Testis (tissue), 2 donors: ENCODE results near the gene GRK5.

ENCODE experiments used
- POLR2A ChIP-seq: fragments of 450-650 bp; IDR thresholded peaks from one replicate; pipeline ENCODE4 v1.6.1; 2017; ENCODE audit warnings: antibody characterized with exemption, mild to moderate bottlenecking, moderate library complexity
- TF ChIP-seq, protein P1 (sequence below), 3 experiments: fragments of 450-650 bp in 2 of 3; fragments of 200-600 bp in 1 of 3; sonication (generic) in 1 of 3; IDR thresholded peaks; one replicate each; pipeline ENCODE4 v1.5.1; 2016 to 2019; ENCODE audit warnings: antibody characterized with exemption in 3 of 3, mild to moderate bottlenecking in 2 of 3, moderate library complexity in 1 of 3

DNA sequence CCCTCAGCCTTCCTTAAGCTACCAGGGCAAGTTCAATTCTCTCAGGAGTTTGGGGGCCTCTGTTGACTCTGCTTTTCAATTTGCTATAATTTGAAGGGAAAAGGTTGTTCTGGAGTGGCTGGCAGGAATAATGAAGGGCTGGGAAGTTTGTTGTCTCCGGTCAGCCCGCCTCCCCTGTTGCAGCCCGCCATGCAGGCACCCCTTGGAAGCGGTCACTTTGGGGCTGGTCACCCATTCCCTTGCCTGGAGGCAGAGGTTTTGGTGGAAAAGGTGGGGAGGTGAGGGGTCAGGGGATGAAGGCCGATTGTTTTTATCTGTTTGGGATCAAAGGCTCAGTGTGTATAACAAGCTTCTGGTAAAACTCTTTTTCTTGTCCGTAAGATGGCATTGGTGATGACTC is 79.1 kb downstream of the GRK5 start:
- TF ChIP-seq, protein P1, sequence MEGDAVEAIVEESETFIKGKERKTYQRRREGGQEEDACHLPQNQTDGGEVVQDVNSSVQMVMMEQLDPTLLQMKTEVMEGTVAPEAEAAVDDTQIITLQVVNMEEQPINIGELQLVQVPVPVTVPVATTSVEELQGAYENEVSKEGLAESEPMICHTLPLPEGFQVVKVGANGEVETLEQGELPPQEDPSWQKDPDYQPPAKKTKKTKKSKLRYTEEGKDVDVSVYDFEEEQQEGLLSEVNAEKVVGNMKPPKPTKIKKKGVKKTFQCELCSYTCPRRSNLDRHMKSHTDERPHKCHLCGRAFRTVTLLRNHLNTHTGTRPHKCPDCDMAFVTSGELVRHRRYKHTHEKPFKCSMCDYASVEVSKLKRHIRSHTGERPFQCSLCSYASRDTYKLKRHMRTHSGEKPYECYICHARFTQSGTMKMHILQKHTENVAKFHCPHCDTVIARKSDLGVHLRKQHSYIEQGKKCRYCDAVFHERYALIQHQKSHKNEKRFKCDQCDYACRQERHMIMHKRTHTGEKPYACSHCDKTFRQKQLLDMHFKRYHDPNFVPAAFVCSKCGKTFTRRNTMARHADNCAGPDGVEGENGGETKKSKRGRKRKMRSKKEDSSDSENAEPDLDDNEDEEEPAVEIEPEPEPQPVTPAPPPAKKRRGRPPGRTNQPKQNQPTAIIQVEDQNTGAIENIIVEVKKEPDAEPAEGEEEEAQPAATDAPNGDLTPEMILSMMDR (IDR thresholded peaks at IDR 0.05), result no peak
- no peak for TF ChIP-seq POLR2A
